Activated CD4-positive, alpha-beta T cell treated with anti-CD3 and anti-CD28 coated beads, Interleukin-10, Interleukin-2, amounts not matched to agents 100 ng/mL and 50 ng/mL, durations not matched to agents 16 hours and 8 hours (primary cell): Measurements from ENCODE around the gene ZNF829.
A peak's percentile ranks its signal among the peaks of the same experiment; 100 is the strongest.

Experiments
- DNase-seq: peaks from one replicate; pipeline ENCODE4 v3.0.0-alpha.2; 2020

Gene ZNF829

GRCh38 chr19:36915992-36916830 lies at the start of gene ZNF829, which contains the start of gene ZNF568:
ZNF829 (minus strand) TSS chr19:36916291; CDS start chr19:36915167, 1,124 bp downstream.
ZNF568 (plus strand) TSS chr19:36916332; CDS start chr19:36922771, 6,439 bp downstream.
- peak; percentile 93 for DNase-seq

- DNase-seq: no peak
These were observed 47.2 kb upstream of the ZNF829 start for GRCh38 chr19:36963280-36963679.

- no peak for DNase-seq
These were observed 46.3 kb upstream of the ZNF829 start for GRCh38 chr19:36962346-36962745.

GRCh38 chr19:36950335-36951119 lies 34.4 kb upstream of the ZNF829 start:
- DNase-seq: no peak

GRCh38 chr19:36939153-36939552 lies 23.1 kb upstream of the ZNF829 start:
- DNase-seq: no peak

- DNase-seq: no peak
These were observed 15.6 kb upstream of the ZNF829 start for GRCh38 chr19:36931684-36932083.

GRCh38 chr19:36918090-36918489 lies 2.0 kb upstream of the ZNF829 start:
- DNase-seq: no peak

GRCh38 chr19:36916991-36917390 lies 900 bp upstream of the ZNF829 start:
- DNase-seq: no peak

GRCh38 chr19:36898422-36898821 lies 17.7 kb downstream of the ZNF829 start:
- no peak for DNase-seq

- no peak for DNase-seq
These were observed 21.2 kb downstream of the ZNF829 start for GRCh38 chr19:36894849-36895383.

- no peak for DNase-seq
These were observed 24.2 kb downstream of the ZNF829 start for GRCh38 chr19:36891768-36892357.

GRCh38 chr19:36876993-36877938 lies 38.8 kb downstream of the ZNF829 start:
- DNase-seq: no peak

- no peak for DNase-seq
These were observed 64.2 kb downstream of the ZNF829 start for GRCh38 chr19:36851898-36852297.

- peak; percentile 93 for DNase-seq
These were observed 65.3 kb downstream of the ZNF829 start, which contains the start of gene ZNF345 for GRCh38 chr19:36850559-36851442. ZNF345 (plus strand) TSS chr19:36850876; CDS start chr19:36876831, 25,955 bp downstream.

- peak; percentile 93 for DNase-seq
These were observed 66.2 kb downstream of the ZNF829 start for GRCh38 chr19:36849701-36850558.

GRCh38 chr19:36847968-36848367 lies 68.1 kb downstream of the ZNF829 start:
- DNase-seq: no peak

- no peak for DNase-seq
These were observed 77.2 kb downstream of the ZNF829 start for GRCh38 chr19:36838784-36839324.
